ENCODE results near the gene KCNJ4. TPM values are rescaled to one million over a fixed set of nuclear protein-coding genes. Genes with fewer than 3 reads are reported as not detected.

The KCNJ4 gene
- total RNA-seq, 1 experiment from 2014 or later, result not detected

- no TSS peak for BruUV-seq (replicated peaks)
- Histone ChIP-seq H3K36me3 (ENCODE audit: low read depth, low read length) (no peaks in the 10 kb centered on the region), H3K4me3 (ENCODE audit: low read length) (no peak overlapping the region), H3K9me2 (replicated peaks; ENCODE audit: low read length) (no peaks in the 10 kb centered on the region), H3K4me2 (ENCODE audit: low read length) (no peak overlapping the region), H3K9me3 (ENCODE audit: low read length) (no peaks in the 10 kb centered on the region), H3K79me2 (ENCODE audit: low read length) (no peaks in the 10 kb centered on the region), H4K20me1 (ENCODE audit: low read length) (no peaks in the 10 kb centered on the region), H2AFZ (ENCODE audit: low read length) (no peak overlapping the region), H3K4me1 (ENCODE audit: insufficient read depth, low read length) (no peaks in the 10 kb centered on the region), H3K27me3 (ENCODE audit: low read length) (no peaks in the 10 kb centered on the region), H3K27ac (ENCODE audit: low read length) (no peak overlapping the region), H3F3A (ENCODE audit: low read length, unreplicated experiment) (no peaks in the 10 kb centered on the region), H3K9ac (ENCODE audit: low read length) (no peak overlapping the region)
- ChIA-PET POLR2A (ENCODE audit: unreplicated experiment) (no interaction called here), CTCF (no interaction called here)
- ATAC-seq (no peak), DNase-seq (no peak)
- no peak for TF ChIP-seq CTCF (conservative IDR thresholded peaks at IDR 0.05; ENCODE audit: low read depth, low read length)
- intact Hi-C loops (cut with micrococcal nuclease), result no loop called here
Measured at GRCh38 chr22:38427465-38427864, 27.5 kb downstream of the KCNJ4 start.

GRCh38 chr22:38426628-38427027 lies 28.4 kb downstream of the KCNJ4 start:
- H3F3A ChIP-seq (ENCODE audit: low read length, unreplicated experiment), result no peaks in the 10 kb centered on the region
- no peak overlapping the region for H2AFZ ChIP-seq (ENCODE audit: low read length)
- no peak overlapping the region for H3K27ac ChIP-seq (ENCODE audit: low read length)
- H3K9me3 ChIP-seq (ENCODE audit: low read length), result no peaks in the 10 kb centered on the region
- no peaks in the 10 kb centered on the region for H4K20me1 ChIP-seq (ENCODE audit: low read length)
- no peak for TF ChIP-seq EZH2phosphoT487 (IDR thresholded peaks at IDR 0.05; ENCODE audit: borderline replicate concordance, low read length)
- TF ChIP-seq EZH2 (IDR thresholded peaks at IDR 0.05; ENCODE audit: low read length, unreplicated experiment), result no peak
- no peak for TF ChIP-seq CTCF (conservative IDR thresholded peaks at IDR 0.05; ENCODE audit: low read depth, low read length)
- H3K9ac ChIP-seq (ENCODE audit: low read length), result no peak overlapping the region
- no peak overlapping the region for H3K4me3 ChIP-seq (ENCODE audit: low read length)
- H3K9me2 ChIP-seq (replicated peaks; ENCODE audit: low read length), result no peaks in the 10 kb centered on the region
- H3K36me3 ChIP-seq (ENCODE audit: low read depth, low read length), result no peaks in the 10 kb centered on the region
- H3K27me3 ChIP-seq (ENCODE audit: low read length), result no peaks in the 10 kb centered on the region
- DNase-seq (no peak), ATAC-seq (no peak)
- intact Hi-C loops (cut with micrococcal nuclease), result no loop called here
- no peak overlapping the region for H3K4me2 ChIP-seq (ENCODE audit: low read length)
- CTCF ChIA-PET, result no interaction called here
- H3K4me1 ChIP-seq (ENCODE audit: insufficient read depth, low read length), result no peaks in the 10 kb centered on the region
- POLR2A ChIA-PET (ENCODE audit: unreplicated experiment), result no interaction called here
- BruUV-seq (replicated peaks), result no TSS peak
- no peaks in the 10 kb centered on the region for H3K79me2 ChIP-seq (ENCODE audit: low read length)

GRCh38 chr22:38424525-38425080 lies 30.4 kb downstream of the KCNJ4 start:
- intact Hi-C loops (cut with micrococcal nuclease), result no loop called here
- Histone ChIP-seq H3F3A (ENCODE audit: low read length, unreplicated experiment) (no peaks in the 10 kb centered on the region), H4K20me1 (ENCODE audit: low read length) (no peaks in the 10 kb centered on the region), H3K9ac (ENCODE audit: low read length) (no peak overlapping the region), H3K27me3 (ENCODE audit: low read length) (no peaks in the 10 kb centered on the region), H2AFZ (ENCODE audit: low read length) (no peak overlapping the region), H3K4me1 (ENCODE audit: insufficient read depth, low read length) (no peaks in the 10 kb centered on the region), H3K9me3 (ENCODE audit: low read length) (no peaks in the 10 kb centered on the region), H3K36me3 (ENCODE audit: low read depth, low read length) (no peaks in the 10 kb centered on the region), H3K4me3 (ENCODE audit: low read length) (no peak overlapping the region), H3K9me2 (replicated peaks; ENCODE audit: low read length) (no peaks in the 10 kb centered on the region), H3K79me2 (ENCODE audit: low read length) (no peaks in the 10 kb centered on the region), H3K4me2 (ENCODE audit: low read length) (no peak overlapping the region), H3K27ac (ENCODE audit: low read length) (no peak overlapping the region)
- ChIA-PET POLR2A (ENCODE audit: unreplicated experiment) (no interaction called here), CTCF (no interaction called here)
- ATAC-seq, result no peak
- TF ChIP-seq CTCF (conservative IDR thresholded peaks at IDR 0.05; ENCODE audit: low read depth, low read length) (no peak), EZH2phosphoT487 (IDR thresholded peaks at IDR 0.05; ENCODE audit: borderline replicate concordance, low read length) (no peak), EZH2 (IDR thresholded peaks at IDR 0.05; ENCODE audit: low read length, unreplicated experiment) (no peak)
- DNase-seq, result no peak
- no TSS peak for BruUV-seq (replicated peaks)
